AG04449 (cell line): Measurements from ENCODE around the gene EDARADD.
A peak's percentile ranks its signal among the peaks of the same experiment; 100 is the strongest.
"Not testable (repeated sequence)": the region's sequence is repeated elsewhere in the genome, so short reads cannot be mapped to it uniquely, and the experiment has no call there.

Experiments
- CTCF ChIA-PET: fragments of 350-600 bp; formaldehyde crosslinking; extraction: SDS; loops from one replicate; lab custom pipeline; 2021; ENCODE audit warnings: antibody characterized with exemption; lab: Yijun Ruan, JAX
- POLR2A ChIA-PET: fragments of 400-600, 350-600 bp; formaldehyde crosslinking; extraction: SDS; loops from one replicate; lab custom pipeline; 2020; ENCODE audit warnings: antibody characterized with exemption, inconsistent platforms; lab: Yijun Ruan, JAX
- DNase-seq: peaks from one replicate; pipeline ENCODE4 v3.0.0-alpha.2; 2010; ENCODE audit warnings: low read depth, low spot score
- H3K4me3 ChIP-seq: 2 replicates; pipeline ENCODE4 v1.5.1; 2011; ENCODE audit warnings: low read depth, mild to moderate bottlenecking, control low read depth, low read length
- TF ChIP-seq, protein P1 (sequence below): IDR thresholded peaks from one replicate; pipeline ENCODE4 v1.5.1; 2011; ENCODE audit warnings: mild to moderate bottlenecking, moderate library complexity, low read length, control low read depth, inconsistent platforms; ENCODE audit not compliant: insufficient read depth; ENCODE audit errors: missing control alignments

The EDARADD gene

GRCh38 chr1:236484310-236484971, 90.4 kb downstream of the EDARADD start:
- POLR2A ChIA-PET: no interaction called here
- H3K4me3 ChIP-seq: no peak overlapping the region
- DNase-seq: no peak
- TF ChIP-seq, protein P1, sequence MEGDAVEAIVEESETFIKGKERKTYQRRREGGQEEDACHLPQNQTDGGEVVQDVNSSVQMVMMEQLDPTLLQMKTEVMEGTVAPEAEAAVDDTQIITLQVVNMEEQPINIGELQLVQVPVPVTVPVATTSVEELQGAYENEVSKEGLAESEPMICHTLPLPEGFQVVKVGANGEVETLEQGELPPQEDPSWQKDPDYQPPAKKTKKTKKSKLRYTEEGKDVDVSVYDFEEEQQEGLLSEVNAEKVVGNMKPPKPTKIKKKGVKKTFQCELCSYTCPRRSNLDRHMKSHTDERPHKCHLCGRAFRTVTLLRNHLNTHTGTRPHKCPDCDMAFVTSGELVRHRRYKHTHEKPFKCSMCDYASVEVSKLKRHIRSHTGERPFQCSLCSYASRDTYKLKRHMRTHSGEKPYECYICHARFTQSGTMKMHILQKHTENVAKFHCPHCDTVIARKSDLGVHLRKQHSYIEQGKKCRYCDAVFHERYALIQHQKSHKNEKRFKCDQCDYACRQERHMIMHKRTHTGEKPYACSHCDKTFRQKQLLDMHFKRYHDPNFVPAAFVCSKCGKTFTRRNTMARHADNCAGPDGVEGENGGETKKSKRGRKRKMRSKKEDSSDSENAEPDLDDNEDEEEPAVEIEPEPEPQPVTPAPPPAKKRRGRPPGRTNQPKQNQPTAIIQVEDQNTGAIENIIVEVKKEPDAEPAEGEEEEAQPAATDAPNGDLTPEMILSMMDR: no peak
- CTCF ChIA-PET: interaction anchor here (1.3 to 11.4 kb wide), 2 partner anchors 11 to 376 kb away, joined by 3 to 171 read pairs; no protein-coding TSS in a partner anchor

GRCh38 chr1:236486356-236487002, 92.4 kb downstream of the EDARADD start:
- no peak overlapping the region for H3K4me3 ChIP-seq
- TF ChIP-seq, protein P1: no peak
- DNase-seq: no peak
- ChIA-PET POLR2A (no interaction called here), CTCF (interaction anchor here (0.6 to 11.4 kb wide), 2 partner anchors 379 to 387 kb away, joined by 3 to 171 read pairs; no protein-coding TSS in a partner anchor)

GRCh38 chr1:236489161-236489560, 95.1 kb downstream of the EDARADD start:
- H3K4me3 ChIP-seq, POLR2A ChIA-PET, DNase-seq: not testable (repeated sequence)
- CTCF ChIA-PET: interaction anchor here (0.9 to 11.4 kb wide), 4 partner anchors 14 to 389 kb away, joined by 3 to 171 read pairs (median 4); no protein-coding TSS in a partner anchor

GRCh38 chr1:236489710-236490377, 95.8 kb downstream of the EDARADD start:
- no peak for DNase-seq
- TF ChIP-seq, protein P1: peak; percentile 38
- CTCF ChIA-PET: interaction anchor here (0.7 to 11.4 kb wide), 8 partner anchors 9 to 390 kb away, joined by 3 to 171 read pairs (median 4); no protein-coding TSS in a partner anchor
- no peak overlapping the region for H3K4me3 ChIP-seq
- POLR2A ChIA-PET: no interaction called here

DNA sequence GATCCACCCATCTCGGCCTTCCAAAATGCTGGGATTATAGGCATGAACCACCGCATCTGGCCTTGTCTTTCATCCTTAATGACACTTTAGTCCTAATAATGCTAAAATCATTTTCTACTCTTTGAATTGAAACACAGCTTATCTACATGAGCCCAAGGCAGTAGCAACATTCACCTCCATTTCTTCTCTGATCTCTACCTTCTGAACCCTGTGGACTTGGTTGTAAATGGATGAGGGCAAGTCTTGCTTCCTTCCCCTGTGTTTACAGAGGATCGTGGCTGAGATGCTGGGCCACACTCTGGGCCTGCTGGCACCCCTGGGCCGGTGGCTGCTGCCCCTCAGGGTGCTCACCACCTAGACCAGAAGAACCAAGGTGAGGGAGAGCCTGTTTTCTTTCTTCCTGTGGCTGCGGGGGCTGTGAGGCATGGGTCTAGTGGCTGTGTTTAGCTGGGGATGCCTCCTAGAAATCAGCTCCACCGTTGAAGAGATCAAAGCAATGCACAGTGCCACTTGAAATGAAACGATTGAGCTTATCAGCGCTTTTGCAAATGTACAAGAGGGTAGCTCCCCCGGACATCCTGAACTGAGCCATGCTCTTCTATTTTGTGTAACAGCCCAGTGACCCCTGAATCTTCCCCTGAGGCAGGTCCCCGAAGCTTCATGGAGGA, 97.5 kb downstream of the EDARADD start:
- DNase-seq: no peak
- CTCF ChIA-PET: interaction anchor here (1.0 to 11.4 kb wide), 8 partner anchors 9 to 384 kb away, joined by 3 to 171 read pairs (median 4); partner anchors contain the start of gene LGALS8
- TF ChIP-seq, protein P1: no peak
- POLR2A ChIA-PET: no interaction called here
- no peak overlapping the region for H3K4me3 ChIP-seq

GRCh38 chr1:236492378-236492777, 98.3 kb downstream of the EDARADD start:
- no peak overlapping the region for H3K4me3 ChIP-seq
- ChIA-PET POLR2A (no interaction called here), CTCF (interaction anchor here (1.0 to 11.4 kb wide), 5 partner anchors 8 to 384 kb away, joined by 3 to 171 read pairs (median 6); partner anchors contain the start of gene LGALS8)
- TF ChIP-seq, protein P1: no peak
- no peak for DNase-seq
